ENCODE measurements around the gene WDPCP. TPM values are rescaled to one million over a fixed set of nuclear protein-coding genes. Genes with fewer than 3 reads are reported as not detected.
"Not testable (repeated sequence)": the region's sequence is repeated elsewhere in the genome, so short reads cannot be mapped to it uniquely, and the experiment has no call there.

WDPCP gene
- total RNA-seq, 1 donor from 2014 or later, result 16.0 TPM

DNA sequence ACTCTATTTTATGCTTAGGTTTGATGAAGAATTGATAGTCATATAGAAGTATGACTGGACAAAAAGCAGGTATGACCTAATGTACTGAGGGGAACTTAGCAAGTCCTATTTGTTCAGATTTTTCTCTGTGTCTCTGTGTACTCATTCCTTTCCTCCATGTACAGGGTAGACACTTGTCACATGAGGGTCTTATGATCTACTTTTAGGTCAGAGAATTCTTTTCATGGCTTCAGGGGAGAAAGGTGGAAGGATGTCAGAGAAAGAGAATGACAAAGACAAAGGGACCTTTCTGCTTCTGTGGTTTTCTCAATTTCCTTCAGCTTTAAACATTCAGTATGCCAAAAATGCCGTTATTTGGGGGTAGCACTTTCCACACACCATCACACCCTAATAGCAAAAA lies 181.6 kb downstream of the WDPCP start:
- intact Hi-C loops (cut with micrococcal nuclease), result no loop called here
- no peak for DNase-seq
- no peak for ATAC-seq

DNA sequence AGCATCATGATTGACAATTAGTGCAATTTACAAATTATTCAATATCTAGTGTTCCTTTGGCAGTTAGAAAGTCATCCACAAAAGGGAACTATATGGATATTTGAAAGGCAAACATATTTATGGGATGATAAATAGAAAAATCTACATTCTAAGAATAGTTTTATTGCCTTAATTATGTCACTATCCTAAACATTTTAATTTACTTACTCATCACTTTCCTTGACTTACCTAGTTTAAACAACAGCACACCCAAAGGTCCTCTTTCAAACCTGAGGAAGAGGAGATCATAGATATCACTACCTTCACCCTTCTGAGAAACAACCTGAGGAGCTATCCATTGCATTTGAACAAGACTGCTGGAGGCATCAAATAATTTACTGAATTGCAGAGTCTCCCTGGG lies 184.5 kb downstream of the WDPCP start:
- no peak for ATAC-seq
- intact Hi-C loops (cut with micrococcal nuclease), result no loop called here
- DNase-seq, result no peak

DNA sequence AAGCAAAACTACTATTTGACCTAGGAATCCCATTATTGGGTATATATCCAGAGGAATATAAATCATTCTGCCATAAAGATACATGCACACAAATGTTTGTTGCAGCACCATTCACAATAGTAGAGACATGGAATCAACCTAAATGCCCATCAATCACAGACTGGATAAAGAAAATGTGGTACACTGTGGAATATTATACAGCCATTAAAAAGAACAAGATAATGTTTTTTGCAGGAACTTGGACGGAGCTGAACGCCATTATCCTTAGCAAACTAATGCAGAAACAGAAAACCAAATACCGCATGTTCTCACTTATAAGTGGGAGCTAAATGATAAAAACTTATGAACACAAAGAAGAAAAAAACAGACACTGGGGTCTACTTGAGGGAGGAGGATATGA lies 185.4 kb downstream of the WDPCP start:
- DNase-seq; intact Hi-C loops (cut with micrococcal nuclease); ATAC-seq: not testable (repeated sequence)

DNA sequence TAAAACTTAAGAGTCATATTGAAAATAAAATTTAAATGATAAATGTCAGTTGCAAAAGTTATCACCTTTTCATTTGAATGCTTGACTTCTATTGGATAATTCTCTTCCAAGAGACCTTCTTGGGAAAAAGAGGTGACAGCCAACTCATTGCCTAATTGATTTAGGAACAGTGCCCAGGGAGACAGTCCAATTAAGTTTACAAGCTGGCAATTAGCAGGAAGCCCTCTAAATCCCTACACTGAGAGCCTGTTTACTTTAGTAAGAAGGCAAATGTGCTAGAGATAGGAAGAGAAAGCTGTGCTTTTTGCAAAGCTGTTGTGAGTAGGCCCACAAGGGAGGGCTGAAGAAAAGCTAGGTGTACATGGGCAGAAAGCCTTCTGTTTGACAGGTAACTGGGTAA lies 189.1 kb downstream of the WDPCP start:
- no peak for DNase-seq
- ATAC-seq, result no peak
- intact Hi-C loops (cut with micrococcal nuclease), result no loop called here

DNA sequence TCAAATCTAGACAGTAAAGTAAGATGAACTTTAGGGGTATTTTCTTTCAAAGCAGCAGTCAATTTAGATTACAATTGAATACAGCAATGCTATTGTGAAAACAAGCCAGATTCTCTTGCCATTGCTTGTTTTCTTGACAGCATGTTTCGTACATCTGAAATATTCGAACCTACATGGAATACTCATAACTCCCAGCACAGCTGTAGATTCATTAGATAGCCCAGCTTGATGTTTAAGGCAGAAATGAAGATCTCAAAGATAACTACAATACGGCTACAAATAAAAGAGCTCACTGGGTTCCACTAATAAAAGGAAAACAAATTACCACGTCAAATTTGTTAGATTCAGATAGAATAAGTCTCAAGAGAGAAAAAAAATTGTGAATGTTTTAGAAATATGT lies 208.8 kb downstream of the WDPCP start:
- DNase-seq (no peak), ATAC-seq (no peak)
- intact Hi-C loops (cut with micrococcal nuclease), result no loop called here

DNA sequence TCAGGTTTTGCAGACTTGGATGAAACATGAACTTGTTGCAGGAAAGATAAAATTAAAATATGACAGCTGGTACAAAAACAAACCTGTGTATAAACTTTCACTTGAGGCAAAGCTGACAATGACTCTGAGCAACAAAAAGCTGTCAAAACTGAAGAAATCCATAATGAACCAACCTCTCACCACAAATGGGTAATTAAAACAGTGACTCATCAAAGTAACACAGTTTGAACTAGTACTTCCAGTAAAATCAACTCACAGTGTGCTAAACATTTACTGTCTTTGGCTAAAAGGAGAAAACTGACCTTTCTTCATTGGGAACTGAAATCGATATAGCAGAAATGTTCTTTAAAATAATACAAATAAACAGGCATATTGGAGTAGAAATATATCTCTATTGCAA lies 209.7 kb downstream of the WDPCP start:
- intact Hi-C loops (cut with micrococcal nuclease), result no loop called here

DNA sequence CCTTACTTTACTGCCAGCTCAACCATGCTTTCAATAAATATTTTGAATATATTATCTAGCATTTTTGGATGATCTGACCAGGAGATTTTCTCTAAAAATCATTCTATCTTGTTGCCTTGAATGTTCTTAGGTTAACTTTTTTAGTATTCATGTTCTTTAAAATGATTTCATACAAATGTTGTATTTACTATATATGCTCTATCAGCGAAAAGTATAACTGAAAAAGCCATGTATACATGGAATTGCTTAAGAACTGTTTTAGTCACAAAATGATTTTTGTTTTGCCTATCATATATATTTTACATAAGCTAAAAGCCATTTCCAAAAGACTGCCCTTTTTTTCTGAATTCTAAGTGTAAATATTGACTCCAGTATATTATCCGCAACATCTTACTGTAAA lies 213.9 kb downstream of the WDPCP start:
- DNase-seq, result no peak
- intact Hi-C loops (cut with micrococcal nuclease), result no loop called here
- ATAC-seq, result no peak

More for the DNA sequence above, 209.7 kb downstream of the WDPCP start:
- DNase-seq (no peak), ATAC-seq (no peak)

DNA sequence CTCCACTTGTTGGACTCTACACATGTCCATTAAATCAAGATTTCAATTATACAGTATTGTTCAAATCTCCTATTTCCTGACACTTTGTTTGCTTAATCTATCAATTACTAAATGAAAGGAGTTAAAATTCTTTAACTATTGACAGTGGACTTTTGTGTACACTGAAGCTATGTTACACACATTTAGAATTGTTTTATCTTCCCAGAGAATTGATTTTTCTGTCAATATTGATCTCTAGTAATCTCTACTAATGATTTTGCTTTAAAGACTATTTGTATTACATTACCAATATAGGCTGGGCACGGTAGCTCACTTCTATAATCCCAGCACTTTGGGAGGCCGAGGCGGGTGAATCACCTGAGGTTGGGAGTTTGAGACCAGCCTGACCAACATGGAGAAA lies 215.7 kb downstream of the WDPCP start:
- ATAC-seq, result no peak
- intact Hi-C loops (cut with micrococcal nuclease), result no loop called here
- no peak for DNase-seq

DNA sequence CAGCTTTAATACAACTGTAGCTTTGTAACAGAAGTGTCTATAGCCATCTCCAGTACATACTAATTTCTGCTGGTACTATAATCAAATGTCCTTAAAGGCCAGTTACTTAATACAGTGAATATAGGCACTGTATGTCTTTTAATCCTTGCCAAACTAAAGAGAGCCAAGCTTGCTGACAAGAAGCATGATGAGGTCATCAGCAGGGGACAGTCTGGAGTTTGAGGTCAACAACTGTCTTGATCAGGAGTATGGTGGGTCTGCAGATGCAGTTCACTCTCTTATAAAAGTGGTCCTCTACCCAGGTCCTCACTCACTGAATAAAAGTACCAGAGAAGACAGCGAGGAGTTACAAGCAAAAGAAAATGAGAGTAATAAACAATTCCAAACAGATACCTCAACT lies 219.1 kb downstream of the WDPCP start:
- DNase-seq (no peak), ATAC-seq (no peak)
- intact Hi-C loops (cut with micrococcal nuclease), result no loop called here

DNA sequence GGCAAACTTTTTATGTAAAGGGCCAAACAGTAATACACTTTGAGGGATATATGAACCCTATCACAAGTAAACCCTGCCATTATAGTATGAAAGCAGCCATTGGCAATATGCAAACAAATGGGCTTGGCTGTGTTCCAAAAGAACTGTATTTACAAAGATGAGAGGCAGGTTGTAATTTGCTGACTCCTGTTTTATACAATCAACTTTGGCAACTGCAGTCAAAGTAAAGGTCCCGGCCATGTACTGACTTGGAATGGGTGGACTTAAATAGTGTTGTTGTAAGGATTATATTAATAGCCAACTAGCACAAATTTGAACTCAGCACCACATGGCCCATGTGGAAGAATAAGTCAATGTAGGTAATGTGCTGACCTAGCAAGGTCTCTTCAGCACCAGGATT lies 223.4 kb downstream of the WDPCP start:
- intact Hi-C loops (cut with micrococcal nuclease), result no loop called here

DNA sequence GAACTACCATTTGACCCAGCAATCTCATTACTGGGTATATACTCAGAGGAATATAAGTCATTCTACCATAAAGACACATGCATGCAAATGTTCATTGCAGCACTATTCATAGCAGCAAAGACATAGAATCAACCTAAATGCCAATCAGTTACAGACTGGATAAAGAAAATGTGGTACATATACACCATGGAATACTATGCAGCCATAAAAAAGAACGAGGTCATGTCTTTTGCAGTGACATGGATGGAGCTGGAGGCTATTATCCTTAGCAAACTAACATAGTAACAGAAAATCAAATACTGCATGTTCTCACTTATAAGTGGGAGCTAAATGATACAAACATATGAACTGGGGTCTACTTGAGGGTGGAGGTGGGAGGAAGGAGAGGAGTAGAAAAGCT lies 230.6 kb downstream of the WDPCP start:
- not testable (repeated sequence) for DNase-seq, ATAC-seq

More for the DNA sequence above, 223.4 kb downstream of the WDPCP start:
- ATAC-seq, result no peak
- no peak for DNase-seq

DNA sequence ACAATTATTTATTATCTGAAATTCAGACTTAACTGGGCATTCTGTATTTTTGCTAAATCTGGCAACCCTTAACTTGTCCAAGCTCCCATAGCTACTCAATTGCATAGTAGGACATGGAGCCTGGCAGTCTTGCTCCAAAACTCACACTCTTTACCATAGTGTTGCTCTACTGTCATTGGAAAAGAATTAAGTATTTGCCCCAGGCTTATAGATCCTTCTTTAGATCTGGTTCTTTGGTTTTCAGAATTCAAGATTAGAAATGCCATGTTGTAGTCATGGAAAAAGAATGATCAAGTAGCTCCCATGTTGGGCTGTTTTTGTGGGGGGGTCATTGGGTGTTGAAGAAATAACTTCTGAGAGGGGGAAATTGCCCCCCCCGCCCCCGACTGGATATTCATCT lies 240.9 kb downstream of the WDPCP start:
- no peak for DNase-seq
- intact Hi-C loops (cut with micrococcal nuclease), result no loop called here

More for the DNA sequence above, 230.6 kb downstream of the WDPCP start:
- intact Hi-C loops (cut with micrococcal nuclease), result not testable (repeated sequence)

DNA sequence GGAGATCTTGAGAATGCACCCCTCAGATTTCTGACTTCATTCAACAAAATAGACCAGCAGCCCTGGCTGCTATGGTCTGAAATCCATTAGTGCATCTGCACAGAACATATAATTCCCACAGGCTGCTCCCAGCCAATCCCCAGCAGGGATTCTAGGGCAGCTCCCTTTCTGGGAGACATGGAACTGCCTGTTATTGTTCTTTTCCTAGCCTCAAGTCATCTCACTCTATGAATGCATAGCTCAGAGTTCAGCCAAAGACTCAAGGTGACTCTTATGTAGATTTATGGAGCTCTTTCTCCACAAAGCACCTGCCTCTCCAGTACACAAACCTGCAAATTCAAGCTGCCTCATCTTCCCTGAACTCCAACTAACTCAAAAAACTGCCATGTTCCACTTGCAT lies 241.9 kb downstream of the WDPCP start:
- intact Hi-C loops (cut with micrococcal nuclease), result no loop called here
- DNase-seq (no peak), ATAC-seq (no peak)

More for the DNA sequence above, 240.9 kb downstream of the WDPCP start:
- ATAC-seq, result no peak

DNA sequence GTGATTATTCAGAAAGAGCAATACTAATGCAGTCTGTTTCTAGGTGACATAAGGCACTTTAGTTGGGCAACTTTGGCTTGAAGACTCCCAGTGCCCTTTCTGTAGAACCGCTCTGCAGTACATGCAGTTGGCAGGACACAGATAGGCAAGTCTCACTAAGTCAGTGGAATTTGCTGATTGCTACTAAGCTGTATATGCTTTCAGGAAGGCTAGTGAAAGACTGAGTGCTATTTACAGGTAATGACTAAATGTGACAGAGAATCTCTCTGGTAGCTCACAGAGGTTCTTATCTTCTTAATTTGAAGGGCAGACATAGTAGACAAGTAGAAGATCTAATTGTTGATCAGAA lies 243.0 kb downstream of the WDPCP start:
- intact Hi-C loops (cut with micrococcal nuclease), result no loop called here
- DNase-seq (no peak), ATAC-seq (peak; percentile 88)

DNA sequence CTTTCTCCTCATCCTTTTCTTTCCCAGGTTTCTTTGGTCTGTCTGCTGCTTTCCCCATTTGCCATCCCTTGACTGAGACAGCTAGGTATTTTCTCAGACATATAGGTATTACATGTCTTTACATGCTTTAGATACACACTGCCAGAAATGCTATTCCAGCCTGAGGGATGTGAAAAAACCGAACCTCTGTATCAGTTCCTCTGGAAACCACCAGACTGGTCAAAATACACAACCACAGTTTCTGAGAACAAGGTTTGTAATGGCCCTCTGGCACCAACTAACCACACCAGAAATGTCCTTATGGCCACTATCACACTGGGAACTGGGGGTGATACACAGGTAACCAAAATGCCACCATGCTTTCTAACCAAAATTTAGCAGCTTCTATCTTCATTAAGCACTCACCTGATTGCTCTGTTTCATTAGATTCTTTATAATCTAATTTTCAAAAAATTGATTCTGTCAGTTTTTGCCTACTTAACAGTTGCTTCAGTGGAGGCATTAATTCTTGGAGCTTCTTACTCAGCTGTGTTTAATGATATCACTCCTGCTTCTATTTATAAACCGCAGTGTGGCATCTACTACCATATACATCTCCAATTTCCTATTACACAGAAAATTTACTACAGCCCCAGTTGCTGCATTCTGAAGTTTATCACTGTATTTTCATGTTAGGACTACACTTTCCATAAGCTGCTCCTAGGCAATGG lies 243.5 kb downstream of the WDPCP start:
- ATAC-seq (peak; percentile 54), DNase-seq (no peak)
- intact Hi-C loops (cut with micrococcal nuclease), result no loop called here

DNA sequence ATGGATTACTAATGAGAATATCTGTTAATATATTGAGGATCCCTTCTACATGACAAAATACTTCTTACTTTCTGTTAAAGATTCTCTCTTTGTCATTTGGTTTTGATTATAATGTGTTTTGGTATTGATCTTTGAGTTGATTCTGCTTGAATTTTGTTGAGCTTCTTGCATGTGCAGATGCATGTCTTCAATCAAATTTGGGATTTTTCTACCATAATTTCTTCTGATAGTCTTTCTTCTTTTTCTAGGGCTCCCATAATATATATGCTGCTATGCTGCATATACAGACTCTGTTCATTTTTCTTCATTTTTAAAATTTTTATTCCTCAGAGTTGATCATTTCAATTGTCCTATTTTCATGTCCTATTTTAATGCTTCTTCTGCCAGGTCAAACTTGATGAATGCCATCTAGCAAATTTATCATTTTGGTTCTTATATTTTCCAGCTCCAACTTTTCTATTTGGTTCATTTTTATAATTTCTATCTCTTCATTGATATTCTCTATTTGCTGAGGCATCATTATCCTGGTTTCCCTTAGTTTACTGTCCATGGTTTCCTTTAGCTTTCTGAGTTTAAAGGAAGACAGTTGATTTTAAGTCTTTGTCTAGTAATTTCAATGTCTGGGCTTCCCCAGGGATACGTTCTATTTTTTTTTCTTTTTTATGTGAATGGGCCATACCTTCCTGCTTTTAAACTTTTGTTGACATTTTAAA lies 244.7 kb downstream of the WDPCP start:
- DNase-seq (no peak), ATAC-seq (no peak)
- intact Hi-C loops (cut with micrococcal nuclease), result no loop called here

DNA sequence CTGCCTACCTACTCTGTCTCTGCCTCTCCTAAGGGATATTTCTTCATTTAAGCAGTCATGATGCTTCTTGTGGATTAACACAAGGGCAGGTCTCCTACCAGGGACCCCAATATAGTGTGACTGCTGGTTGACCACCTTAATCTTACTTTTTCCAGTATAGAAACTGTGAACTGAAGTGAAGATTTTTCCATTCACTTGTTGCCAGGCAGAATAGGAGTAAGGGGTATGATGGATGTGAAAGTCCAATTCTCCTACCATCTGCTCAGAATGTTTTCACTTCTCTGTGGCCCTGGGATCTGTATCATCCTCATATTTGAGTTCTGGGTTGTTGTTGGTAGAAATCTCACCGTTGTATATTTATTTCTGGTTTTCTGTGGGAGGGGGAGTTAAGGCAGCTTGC lies 247.8 kb downstream of the WDPCP start:
- intact Hi-C loops (cut with micrococcal nuclease), result no loop called here
- no peak for DNase-seq
- ATAC-seq, result no peak

DNA sequence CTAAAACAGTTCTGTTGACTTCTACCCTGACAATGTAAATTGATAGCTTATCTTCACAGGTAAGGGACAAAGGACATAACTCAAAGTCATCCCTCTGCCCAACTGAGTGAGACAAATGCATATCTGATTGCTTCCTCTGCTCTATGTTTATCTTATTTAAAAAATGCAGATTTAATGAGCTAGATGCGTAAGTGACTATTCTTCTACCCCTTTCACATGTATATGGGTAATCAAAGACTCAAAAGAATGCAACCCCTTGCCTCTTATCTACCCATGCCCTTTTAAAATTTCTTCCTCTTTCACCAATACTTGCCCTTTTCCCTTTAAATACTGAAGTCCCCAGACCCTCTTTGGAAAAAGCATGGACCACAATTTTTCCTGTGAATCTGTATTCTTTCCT lies 253.4 kb downstream of the WDPCP start:
- ATAC-seq, result no peak
- intact Hi-C loops (cut with micrococcal nuclease), result no loop called here
- no peak for DNase-seq

DNA sequence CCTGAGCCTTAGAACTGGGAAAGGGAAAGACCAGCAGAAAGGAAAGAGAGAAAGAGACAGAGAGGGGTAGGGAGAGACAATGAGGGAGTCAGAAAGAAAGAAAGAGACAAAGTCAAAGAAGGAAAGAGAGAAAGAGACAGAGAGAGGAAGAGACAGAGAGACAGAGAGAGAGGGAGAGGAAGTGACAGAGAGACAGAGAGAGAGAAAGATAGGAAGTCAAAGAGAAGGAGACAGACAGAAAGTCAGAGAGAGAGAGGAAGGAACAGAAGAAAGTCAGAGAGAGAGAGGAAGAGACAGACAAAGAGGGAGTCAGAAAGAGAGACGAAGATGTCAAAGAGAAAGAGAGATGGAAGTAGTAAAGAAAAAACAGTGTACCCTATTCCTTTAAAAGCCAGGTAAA lies 261.8 kb downstream of the WDPCP start:
- intact Hi-C loops (cut with micrococcal nuclease), result no loop called here
- ATAC-seq, result no peak

DNA sequence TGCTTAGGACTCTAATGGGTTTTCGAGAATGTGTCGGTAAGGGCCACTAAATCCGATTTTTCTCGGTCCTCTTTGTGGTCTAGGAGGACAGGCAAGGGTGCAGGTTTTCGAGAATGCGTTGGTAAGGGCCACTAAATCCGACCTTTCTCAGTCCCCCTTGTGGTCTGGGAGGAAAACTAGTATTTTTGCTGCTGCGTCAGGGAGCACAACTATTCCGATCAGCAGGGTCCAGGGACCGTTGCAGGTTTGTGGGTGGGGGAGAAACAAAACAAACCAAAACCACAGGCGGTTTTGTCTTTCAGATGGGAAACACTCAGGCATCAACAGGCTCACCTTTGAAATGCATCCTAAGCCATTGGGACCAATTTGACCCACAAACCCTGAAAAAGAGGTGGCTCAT lies 264.6 kb downstream of the WDPCP start:
- ATAC-seq; intact Hi-C loops (cut with micrococcal nuclease); DNase-seq: not testable (repeated sequence)

More for the DNA sequence above, 261.8 kb downstream of the WDPCP start:
- no peak for DNase-seq

DNA sequence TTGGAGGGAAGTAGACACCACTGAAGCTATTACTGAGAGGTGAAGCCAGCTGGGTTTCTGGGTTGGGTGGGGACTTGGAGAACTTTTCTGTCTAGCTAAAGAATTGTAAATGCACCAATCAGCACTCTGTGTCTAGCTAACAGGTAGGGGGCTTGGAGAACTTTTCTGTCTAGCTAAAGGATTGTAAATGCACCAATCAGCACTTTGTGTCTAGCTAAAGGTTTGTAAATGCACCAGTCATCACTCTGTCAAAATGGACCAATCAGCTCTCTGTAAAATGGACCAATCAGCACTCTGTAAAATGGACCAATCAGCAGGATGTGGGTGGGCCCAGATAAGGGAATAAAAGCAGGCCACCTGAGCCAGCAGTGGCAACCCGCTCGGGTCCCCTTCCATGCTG lies 266.3 kb downstream of the WDPCP start:
- intact Hi-C loops (cut with micrococcal nuclease); ATAC-seq: not testable (repeated sequence)

More for the DNA sequence above, 266.3 kb downstream of the WDPCP start:
- not testable (repeated sequence) for DNase-seq
